Fibroblast of skin of left quadriceps (primary cell): Measurements from ENCODE around the gene LHCGR.
"Not testable (repeated sequence)": the region's sequence is repeated elsewhere in the genome, so short reads cannot be mapped to it uniquely, and the experiment has no call there.

ENCODE experiments used
- DNase-seq, 2 experiments: peaks; one replicate each; pipeline ENCODE4 v3.0.0-alpha.2; 2013; ENCODE audit warnings: low read depth in 2 of 2

LHCGR gene

DNA sequence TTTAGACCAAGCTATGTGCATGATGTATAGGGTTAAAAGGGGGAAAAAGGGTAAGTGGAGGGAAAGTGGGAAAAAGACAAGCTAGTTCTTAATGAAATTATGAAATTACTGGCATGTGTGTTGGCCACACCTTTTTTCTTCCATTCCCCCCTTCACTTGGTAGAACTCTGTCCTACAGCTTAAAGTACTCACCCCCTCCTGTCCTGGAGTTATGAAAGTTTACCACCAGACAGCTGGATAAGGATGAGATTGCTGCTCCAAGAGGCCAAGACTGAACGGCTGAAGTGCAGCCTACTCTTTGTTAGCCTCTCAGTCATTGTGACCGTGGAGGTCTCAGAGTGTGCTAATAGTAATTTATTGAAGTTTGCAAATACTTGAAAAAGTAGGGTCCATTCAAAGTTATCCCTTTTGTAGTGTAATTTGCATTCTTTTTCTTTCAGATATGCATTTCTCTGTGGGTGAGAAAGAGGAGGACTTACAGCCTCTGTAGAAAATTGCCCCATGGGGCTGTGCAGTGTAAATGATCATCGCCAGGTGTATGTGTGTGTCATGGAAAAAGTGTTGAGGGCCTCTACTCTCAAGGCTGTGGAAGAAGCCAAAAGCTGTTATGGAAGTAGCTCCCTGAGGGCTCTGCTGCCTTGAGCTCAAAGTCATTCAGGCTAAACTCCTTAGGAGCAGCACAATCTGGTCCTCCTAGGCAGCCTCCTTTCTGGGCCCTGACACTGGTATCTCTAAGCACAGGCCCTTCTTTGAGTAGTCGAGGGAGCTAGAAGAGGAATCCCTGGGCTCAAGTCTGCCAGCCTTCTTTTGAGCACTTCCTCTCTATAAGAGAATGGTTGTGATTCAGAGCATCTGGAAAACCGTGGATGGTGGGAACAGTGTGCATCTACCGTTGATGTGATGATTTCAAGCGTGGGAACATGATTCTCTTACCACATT is 46.2 kb downstream of the LHCGR start:
- no peak for DNase-seq

GRCh38 chr2:48707466-48707865 is 48.1 kb downstream of the LHCGR start:
- DNase-seq: no peak

GRCh38 chr2:48703621-48704020 is 51.9 kb downstream of the LHCGR start:
- DNase-seq: not testable (repeated sequence)

DNA sequence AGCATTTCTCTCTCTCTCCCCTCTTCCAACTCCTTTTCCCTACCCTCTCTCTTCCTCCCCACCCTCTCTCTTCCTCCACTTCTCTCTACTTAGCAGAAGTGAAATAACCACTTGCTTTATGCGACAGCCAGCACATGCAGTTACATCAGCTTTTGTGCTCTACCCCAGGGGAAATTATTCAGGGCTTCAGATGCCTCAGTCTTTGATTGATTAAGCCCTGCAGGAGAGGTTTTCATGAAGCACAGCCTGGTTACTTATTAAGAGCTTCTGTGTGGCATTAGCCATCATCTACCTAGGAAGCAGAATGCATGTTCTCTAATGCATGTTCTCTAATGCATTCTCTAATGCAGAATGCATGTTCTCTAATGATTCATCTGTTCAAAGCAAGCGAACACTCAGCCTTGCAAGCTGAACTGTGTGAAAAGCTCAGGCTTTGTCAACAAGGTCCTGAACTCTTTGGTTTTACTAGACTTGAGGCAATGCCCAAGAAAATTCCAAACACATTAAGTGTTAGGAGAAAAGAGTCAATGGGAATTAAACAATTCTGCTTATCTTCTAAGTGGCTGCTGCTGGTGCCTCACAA is 56.1 kb downstream of the LHCGR start:
- peak; percentile 34 to 37 for DNase-seq

DNA sequence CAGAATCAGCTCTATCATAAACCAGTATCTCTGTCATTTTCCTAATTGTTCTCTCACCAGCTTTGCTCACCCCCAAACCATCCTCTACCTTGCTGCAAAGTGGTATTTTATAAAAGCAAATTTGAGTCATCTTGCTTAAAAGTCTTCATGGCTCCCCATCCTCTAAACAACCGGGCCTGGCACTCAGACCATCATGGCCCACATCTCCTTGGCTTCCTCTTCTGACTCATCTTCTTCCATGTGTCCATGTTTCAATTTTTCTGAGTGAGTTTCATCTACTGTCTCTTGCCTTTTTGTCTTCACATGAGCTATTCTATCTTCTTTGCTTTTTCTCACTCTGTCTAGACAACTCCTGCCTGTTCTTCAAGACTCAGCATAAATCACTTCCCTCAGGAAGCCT is 58.6 kb downstream of the LHCGR start:
- no peak for DNase-seq

DNA sequence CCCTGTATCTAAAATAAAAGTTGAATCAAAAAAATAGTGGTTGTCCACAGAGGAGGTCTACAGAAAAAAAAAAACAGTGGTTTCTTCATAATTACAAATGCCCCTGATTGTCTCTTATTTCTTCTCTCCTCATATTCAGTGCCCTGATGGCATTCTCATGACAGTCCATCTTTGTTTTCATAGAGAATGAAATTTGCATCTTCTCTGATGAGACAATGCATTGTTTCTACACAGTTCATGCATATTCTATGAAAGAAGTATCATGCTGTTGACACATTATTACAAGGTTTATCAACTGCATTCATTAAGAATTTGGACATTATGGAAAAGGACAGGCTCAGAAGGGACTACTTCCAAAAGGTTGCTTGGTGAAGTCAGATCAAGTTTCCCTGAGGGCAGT is 59.5 kb downstream of the LHCGR start:
- no peak for DNase-seq

- DNase-seq: peak in 1 of 2 experiments; percentile 30
Measured at GRCh38 chr2:48694149-48694548, 61.4 kb downstream of the LHCGR start.

GRCh38 chr2:48693645-48694044 is 61.9 kb downstream of the LHCGR start:
- no peak for DNase-seq

GRCh38 chr2:48693066-48693465 is 62.5 kb downstream of the LHCGR start:
- DNase-seq: no peak

GRCh38 chr2:48691935-48692691 is 63.4 kb downstream of the LHCGR start:
- DNase-seq: no peak

- no peak for DNase-seq
Measured at GRCh38 chr2:48685126-48685525, 70.4 kb downstream of the LHCGR start.

- DNase-seq: no peak
Measured at GRCh38 chr2:48677450-48677849, 78.1 kb downstream of the LHCGR start.

DNA sequence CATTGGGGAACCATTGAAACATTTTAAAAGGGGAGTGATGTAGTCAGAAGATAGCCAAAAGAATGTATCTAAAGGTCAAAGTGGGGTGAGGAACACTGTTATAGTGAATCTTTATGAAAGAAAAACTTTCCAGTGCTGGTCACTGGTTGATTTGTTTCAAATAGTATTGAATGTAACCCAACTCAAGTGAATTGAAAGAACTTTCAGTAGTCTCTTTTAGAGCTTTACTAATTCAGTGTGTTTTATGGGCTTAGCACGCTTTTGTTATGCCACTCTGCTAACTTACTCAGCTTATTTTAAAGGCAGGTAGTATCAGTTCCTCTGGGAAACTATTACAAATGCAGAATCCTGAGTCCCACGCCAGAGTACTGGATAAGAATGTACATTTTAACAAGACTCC is 80.6 kb downstream of the LHCGR start:
- no peak for DNase-seq

GRCh38 chr2:48673581-48673980 is 81.9 kb downstream of the LHCGR start:
- no peak for DNase-seq

- no peak for DNase-seq
Measured at GRCh38 chr2:48668992-48669391, 86.5 kb downstream of the LHCGR start.

GRCh38 chr2:48651158-48651790 is 104.2 kb downstream of the LHCGR start:
- DNase-seq: peak; percentile 83 to 87

GRCh38 chr2:48638261-48638660 is 117.3 kb downstream of the LHCGR start:
- DNase-seq: no peak
